Liver (tissue), 9 donors: ENCODE measurements around the gene PIGT. TPM values are rescaled to one million over a fixed set of nuclear protein-coding genes. Genes with fewer than 3 reads are reported as not detected.

Source experiments
- DNase-seq: peaks from one replicate; pipeline ENCODE4 v3.0.0-alpha.2; 2017; ENCODE audit warnings: low spot score
- H3K27ac ChIP-seq, 2 donors: one replicate each; pipeline ENCODE4 v1.7.0; 2013; ENCODE audit warnings: inconsistent platforms in 2 of 2, low read length in 2 of 2, control low read depth in 1 of 2, low read depth in 1 of 2, mild to moderate bottlenecking in 1 of 2
- H3K27me3 ChIP-seq, 4 donors: one replicate each; pipeline versions ENCODE4 v1.6.1 to v1.7.0; 2013; ENCODE audit warnings: low read length in 3 of 4, inconsistent platforms in 1 of 4, mild to moderate bottlenecking in 1 of 4, moderate library complexity in 1 of 4; ENCODE audit not compliant: control insufficient read depth in 4 of 4, insufficient read depth in 4 of 4
- H3K36me3 ChIP-seq, 4 donors: one replicate each; pipeline versions ENCODE4 v1.6.1 to v1.7.0; 2013; ENCODE audit warnings: low read length in 3 of 4, mild to moderate bottlenecking in 3 of 4, low read depth in 1 of 4, moderate library complexity in 1 of 4; ENCODE audit not compliant: control insufficient read depth in 4 of 4, insufficient read depth in 3 of 4
- H3K4me1 ChIP-seq, 4 donors: one replicate each; pipeline versions ENCODE4 v1.6.1 to v1.7.0; 2013; ENCODE audit warnings: low read length in 3 of 4, mild to moderate bottlenecking in 3 of 4, moderate library complexity in 1 of 4; ENCODE audit not compliant: control insufficient read depth in 4 of 4, insufficient read depth in 4 of 4
- H3K4me3 ChIP-seq, 3 donors: one replicate each; pipeline versions ENCODE4 v1.6.1 to v1.7.0; 2013; ENCODE audit warnings: low read length in 3 of 3, control low read depth in 1 of 3, low read depth in 1 of 3, mild to moderate bottlenecking in 1 of 3
- H3K9ac ChIP-seq, 2 donors: one replicate each; pipeline ENCODE4 v1.7.0; 2013; ENCODE audit warnings: low read length in 2 of 2, mild to moderate bottlenecking in 2 of 2, moderate library complexity in 2 of 2, control low read depth in 1 of 2, low read depth in 1 of 2
- H3K9me3 ChIP-seq, 4 donors: one replicate each; pipeline versions ENCODE4 v1.6.1 to v1.7.0; 2013; ENCODE audit warnings: low read length in 3 of 4; ENCODE audit not compliant: control insufficient read depth in 4 of 4
- EGR1 ChIP-seq, 2 donors: IDR thresholded peaks; 2 replicates each; pipeline ENCODE4 v1.6.1; 2016 to 2018; ENCODE audit warnings: antibody characterized with exemption in 2 of 2, low read depth in 2 of 2
- FOXA1 ChIP-seq: IDR thresholded peaks from 2 replicates; pipeline ENCODE4 v1.6.1; 2016; ENCODE audit warnings: antibody characterized with exemption
- FOXA2 ChIP-seq: IDR thresholded peaks from 2 replicates; pipeline ENCODE4 v1.6.1; 2016; ENCODE audit warnings: antibody characterized with exemption
- GABPA ChIP-seq, 2 donors: IDR thresholded peaks in 1 of 2; conservative IDR thresholded peaks in 1 of 2; 2 replicates each; pipeline ENCODE4 v1.6.1; 2016; ENCODE audit warnings: antibody characterized with exemption in 2 of 2, mild to moderate bottlenecking in 1 of 2, moderate library complexity in 1 of 2
- HNF4A ChIP-seq, 2 donors: conservative IDR thresholded peaks; 2 replicates each; pipeline ENCODE4 v1.6.1; 2016; ENCODE audit warnings: antibody characterized with exemption in 2 of 2, mild to moderate bottlenecking in 2 of 2
- HNF4G ChIP-seq: IDR thresholded peaks from 2 replicates; pipeline ENCODE4 v1.6.1; 2016; ENCODE audit warnings: antibody characterized with exemption
- JUND ChIP-seq, 2 donors: IDR thresholded peaks; 2 replicates each; pipeline ENCODE4 v1.6.1; 2016; ENCODE audit warnings: antibody characterized with exemption in 2 of 2
- NR2F2 ChIP-seq: IDR thresholded peaks from 2 replicates; pipeline ENCODE4 v1.6.1; 2016; ENCODE audit warnings: antibody characterized with exemption
- RAD21 ChIP-seq, 2 donors: IDR thresholded peaks; 2 replicates each; pipeline ENCODE4 v1.6.1; 2016; ENCODE audit warnings: antibody characterized with exemption in 2 of 2, mild to moderate bottlenecking in 2 of 2
- RXRA ChIP-seq, 2 donors: IDR thresholded peaks; 2 replicates each; pipeline ENCODE4 v1.6.1; 2017 to 2018; ENCODE audit warnings: antibody characterized with exemption in 2 of 2, mild to moderate bottlenecking in 1 of 2
- SP1 ChIP-seq: IDR thresholded peaks from 2 replicates; pipeline ENCODE4 v1.6.1; 2018; ENCODE audit warnings: antibody characterized with exemption, mild to moderate bottlenecking
- TAF1 ChIP-seq: conservative IDR thresholded peaks from 2 replicates; pipeline ENCODE4 v1.6.1; 2016; ENCODE audit warnings: antibody characterized with exemption, mild to moderate bottlenecking
- YY1 ChIP-seq: IDR thresholded peaks from 2 replicates; pipeline ENCODE4 v1.6.1; 2016; ENCODE audit warnings: antibody characterized with exemption, mild to moderate bottlenecking
- WGBS: extraction: QIAGEN DNeasy Blood & Tissue Kit; methylation state at CpG from one replicate; pipeline ENCODE4 v1.1.7; 2013; 5-methylcytosine and 5-hydroxymethylcytosine counted together
- polyA plus RNA-seq, 2 donors: library from polyadenylated mRNA; stranded (reverse) in 1 of 2; unstranded in 1 of 2; fragments of 200-250 nt in 1 of 2; fragments of >200 nt in 1 of 2; fragmentation: Nextera tagmentation in 1 of 2; extraction: Ambion mirVana in 1 of 2; gene quantifications; one replicate each; pipeline versions ENCODE4 v1.2.1 to v1.2.3, GENCODE V29; 2013 to 2015
- total RNA-seq, 2 donors: library from RNA; depleted of rRNA; stranded (reverse); fragments of >200 nt; gene quantifications; one replicate each; pipeline ENCODE4 v1.2.3, GENCODE V29; 2014
- TF ChIP-seq, protein P1 (sequence below): IDR thresholded peaks from 2 replicates; pipeline ENCODE4 v1.6.1; 2016; ENCODE audit warnings: antibody characterized with exemption, mild to moderate bottlenecking
- TF ChIP-seq, protein P2 (sequence below): IDR thresholded peaks from 2 replicates; pipeline ENCODE4 v1.6.1; 2016; ENCODE audit warnings: antibody characterized with exemption
- TF ChIP-seq, protein P3 (sequence below): IDR thresholded peaks from 2 replicates; pipeline ENCODE4 v1.6.1; 2016; ENCODE audit warnings: antibody characterized with exemption
- TF ChIP-seq, protein P4 (sequence below): IDR thresholded peaks from 2 replicates; pipeline ENCODE4 v1.6.1; 2016; ENCODE audit warnings: antibody characterized with exemption
- TF ChIP-seq, protein P5 (sequence below): fragments of 150-350 bp; IDR thresholded peaks from 2 replicates; pipeline ENCODE4 v1.5.1; 2017; ENCODE audit warnings: improper control_type of control experiment, low read depth, low read length; ENCODE audit not compliant: missing input control
- donor health status: healthy.
- donor health status: healthy.
- donor health status: healthy.
- donor health status: healthy.
- donor health status: healthy.

The PIGT gene
- total and polyA plus RNA-seq, 4 donors, result 14.4 to 64.5 (median 34.1) TPM

DNA sequence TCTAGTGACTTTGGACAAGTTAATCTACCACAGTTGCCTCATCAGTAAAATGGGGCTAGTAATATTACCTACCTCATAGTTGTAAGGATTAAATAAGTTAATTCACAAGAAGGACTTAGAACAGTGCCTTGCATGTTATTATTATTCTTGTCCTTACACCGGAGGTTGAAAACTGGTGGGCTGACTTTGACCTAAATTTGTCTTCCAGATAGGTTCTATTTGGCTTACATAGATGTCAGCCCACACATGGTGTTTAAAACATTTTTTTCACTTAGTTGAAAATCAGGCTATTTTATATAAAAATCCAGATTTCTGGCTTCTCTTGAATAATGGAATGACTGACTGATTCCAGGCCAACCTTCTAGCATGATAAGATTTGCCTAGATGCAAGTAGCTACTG is 49.7 kb upstream of the PIGT start:
- H3K4me1 ChIP-seq, result peaks cover 0 to 28% (median 17%) of the 10 kb centered on the region in 4 donors
- peaks cover 0 to 24% (median 22%) of the 10 kb centered on the region in 4 donors for H3K36me3 ChIP-seq
- no peak overlapping the region for H3K27ac ChIP-seq
- H3K4me3 ChIP-seq, result no peak overlapping the region
- no peaks in the 10 kb centered on the region for H3K9me3 ChIP-seq
- 92% methylated on average over 1 of the region's 1 CpG for WGBS
- H3K27me3 ChIP-seq, result no peaks in the 10 kb centered on the region
- DNase-seq, result no peak
- no peak overlapping the region for H3K9ac ChIP-seq
- no peak for TF ChIP-seq RXRA (IDR thresholded peaks at IDR 0.05)

DNA sequence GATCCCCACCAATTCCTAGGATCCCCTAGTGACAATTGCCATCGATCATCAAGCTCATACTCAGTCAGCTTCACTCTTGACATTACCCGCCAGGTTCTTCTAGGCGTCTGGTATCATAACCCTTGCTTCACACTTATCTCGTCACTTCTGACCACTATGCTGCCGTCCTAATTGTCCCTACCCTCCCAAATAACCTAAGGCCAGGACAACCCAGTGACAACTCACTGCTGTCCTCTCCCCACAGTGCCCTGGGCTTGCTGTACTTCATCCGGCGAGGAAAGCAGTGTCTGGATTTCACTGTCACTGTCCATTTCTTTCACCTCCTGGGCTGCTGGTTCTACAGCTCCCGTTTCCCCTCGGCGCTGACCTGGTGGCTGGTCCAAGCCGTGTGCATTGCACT is 49.3 kb upstream of the PIGT start:
- DNase-seq, result no peak
- WGBS, result 90% methylated on average over 11 of the region's 11 CpGs
- Histone ChIP-seq H3K9ac (no peak overlapping the region), H3K27ac (no peak overlapping the region), H3K4me3 (no peak overlapping the region), H3K27me3 (no peaks in the 10 kb centered on the region), H3K36me3 (peaks cover 0 to 24% (median 22%) of the 10 kb centered on the region in 4 donors), H3K9me3 (no peaks in the 10 kb centered on the region), H3K4me1 (peaks cover 0 to 27% (median 17%) of the 10 kb centered on the region in 4 donors)
- TF ChIP-seq NR2F2 (no peak), YY1 (no peak), RXRA (IDR thresholded peaks at IDR 0.05) (no peak), FOXA1 (no peak), EGR1 (IDR thresholded peaks at IDR 0.05; ENCODE audit: low read depth in 2 of 2) (no peak), TAF1 (no peak), FOXA2 (no peak), JUND (IDR thresholded peaks at IDR 0.05) (no peak), HNF4A (conservative IDR thresholded peaks at IDR 0.05) (no peak), SP1 (no peak), GABPA (IDR thresholded peaks at IDR 0.05 in 1 of 2, conservative IDR thresholded peaks at IDR 0.05 in 1 of 2) (no peak), RAD21 (IDR thresholded peaks at IDR 0.05) (no peak), HNF4G (no peak)
- TF ChIP-seq, protein P1, sequence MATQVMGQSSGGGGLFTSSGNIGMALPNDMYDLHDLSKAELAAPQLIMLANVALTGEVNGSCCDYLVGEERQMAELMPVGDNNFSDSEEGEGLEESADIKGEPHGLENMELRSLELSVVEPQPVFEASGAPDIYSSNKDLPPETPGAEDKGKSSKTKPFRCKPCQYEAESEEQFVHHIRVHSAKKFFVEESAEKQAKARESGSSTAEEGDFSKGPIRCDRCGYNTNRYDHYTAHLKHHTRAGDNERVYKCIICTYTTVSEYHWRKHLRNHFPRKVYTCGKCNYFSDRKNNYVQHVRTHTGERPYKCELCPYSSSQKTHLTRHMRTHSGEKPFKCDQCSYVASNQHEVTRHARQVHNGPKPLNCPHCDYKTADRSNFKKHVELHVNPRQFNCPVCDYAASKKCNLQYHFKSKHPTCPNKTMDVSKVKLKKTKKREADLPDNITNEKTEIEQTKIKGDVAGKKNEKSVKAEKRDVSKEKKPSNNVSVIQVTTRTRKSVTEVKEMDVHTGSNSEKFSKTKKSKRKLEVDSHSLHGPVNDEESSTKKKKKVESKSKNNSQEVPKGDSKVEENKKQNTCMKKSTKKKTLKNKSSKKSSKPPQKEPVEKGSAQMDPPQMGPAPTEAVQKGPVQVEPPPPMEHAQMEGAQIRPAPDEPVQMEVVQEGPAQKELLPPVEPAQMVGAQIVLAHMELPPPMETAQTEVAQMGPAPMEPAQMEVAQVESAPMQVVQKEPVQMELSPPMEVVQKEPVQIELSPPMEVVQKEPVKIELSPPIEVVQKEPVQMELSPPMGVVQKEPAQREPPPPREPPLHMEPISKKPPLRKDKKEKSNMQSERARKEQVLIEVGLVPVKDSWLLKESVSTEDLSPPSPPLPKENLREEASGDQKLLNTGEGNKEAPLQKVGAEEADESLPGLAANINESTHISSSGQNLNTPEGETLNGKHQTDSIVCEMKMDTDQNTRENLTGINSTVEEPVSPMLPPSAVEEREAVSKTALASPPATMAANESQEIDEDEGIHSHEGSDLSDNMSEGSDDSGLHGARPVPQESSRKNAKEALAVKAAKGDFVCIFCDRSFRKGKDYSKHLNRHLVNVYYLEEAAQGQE, result no peak
- TF ChIP-seq, protein P2, sequence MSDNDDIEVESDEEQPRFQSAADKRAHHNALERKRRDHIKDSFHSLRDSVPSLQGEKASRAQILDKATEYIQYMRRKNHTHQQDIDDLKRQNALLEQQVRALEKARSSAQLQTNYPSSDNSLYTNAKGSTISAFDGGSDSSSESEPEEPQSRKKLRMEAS, result no peak
- TF ChIP-seq, protein P3, sequence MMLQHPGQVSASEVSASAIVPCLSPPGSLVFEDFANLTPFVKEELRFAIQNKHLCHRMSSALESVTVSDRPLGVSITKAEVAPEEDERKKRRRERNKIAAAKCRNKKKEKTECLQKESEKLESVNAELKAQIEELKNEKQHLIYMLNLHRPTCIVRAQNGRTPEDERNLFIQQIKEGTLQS, result no peak
- TF ChIP-seq, protein P4, sequence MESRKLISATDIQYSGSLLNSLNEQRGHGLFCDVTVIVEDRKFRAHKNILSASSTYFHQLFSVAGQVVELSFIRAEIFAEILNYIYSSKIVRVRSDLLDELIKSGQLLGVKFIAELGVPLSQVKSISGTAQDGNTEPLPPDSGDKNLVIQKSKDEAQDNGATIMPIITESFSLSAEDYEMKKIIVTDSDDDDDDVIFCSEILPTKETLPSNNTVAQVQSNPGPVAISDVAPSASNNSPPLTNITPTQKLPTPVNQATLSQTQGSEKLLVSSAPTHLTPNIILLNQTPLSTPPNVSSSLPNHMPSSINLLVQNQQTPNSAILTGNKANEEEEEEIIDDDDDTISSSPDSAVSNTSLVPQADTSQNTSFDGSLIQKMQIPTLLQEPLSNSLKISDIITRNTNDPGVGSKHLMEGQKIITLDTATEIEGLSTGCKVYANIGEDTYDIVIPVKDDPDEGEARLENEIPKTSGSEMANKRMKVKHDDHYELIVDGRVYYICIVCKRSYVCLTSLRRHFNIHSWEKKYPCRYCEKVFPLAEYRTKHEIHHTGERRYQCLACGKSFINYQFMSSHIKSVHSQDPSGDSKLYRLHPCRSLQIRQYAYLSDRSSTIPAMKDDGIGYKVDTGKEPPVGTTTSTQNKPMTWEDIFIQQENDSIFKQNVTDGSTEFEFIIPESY, result no peak
- TF ChIP-seq, protein P5, sequence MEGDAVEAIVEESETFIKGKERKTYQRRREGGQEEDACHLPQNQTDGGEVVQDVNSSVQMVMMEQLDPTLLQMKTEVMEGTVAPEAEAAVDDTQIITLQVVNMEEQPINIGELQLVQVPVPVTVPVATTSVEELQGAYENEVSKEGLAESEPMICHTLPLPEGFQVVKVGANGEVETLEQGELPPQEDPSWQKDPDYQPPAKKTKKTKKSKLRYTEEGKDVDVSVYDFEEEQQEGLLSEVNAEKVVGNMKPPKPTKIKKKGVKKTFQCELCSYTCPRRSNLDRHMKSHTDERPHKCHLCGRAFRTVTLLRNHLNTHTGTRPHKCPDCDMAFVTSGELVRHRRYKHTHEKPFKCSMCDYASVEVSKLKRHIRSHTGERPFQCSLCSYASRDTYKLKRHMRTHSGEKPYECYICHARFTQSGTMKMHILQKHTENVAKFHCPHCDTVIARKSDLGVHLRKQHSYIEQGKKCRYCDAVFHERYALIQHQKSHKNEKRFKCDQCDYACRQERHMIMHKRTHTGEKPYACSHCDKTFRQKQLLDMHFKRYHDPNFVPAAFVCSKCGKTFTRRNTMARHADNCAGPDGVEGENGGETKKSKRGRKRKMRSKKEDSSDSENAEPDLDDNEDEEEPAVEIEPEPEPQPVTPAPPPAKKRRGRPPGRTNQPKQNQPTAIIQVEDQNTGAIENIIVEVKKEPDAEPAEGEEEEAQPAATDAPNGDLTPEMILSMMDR, result no peak
